ENCODE measurements around the gene OR4A16. TPM values are rescaled to one million over a fixed set of nuclear protein-coding genes. Genes with fewer than 3 reads are reported as not detected.

Gene OR4A16
- polyA plus RNA-seq (2011; rRNA removed) (not detected in 2 replicates), polyA minus RNA-seq (2011; rRNA and poly(A)+ RNA removed) (not detected in 2 replicates)

GRCh38 chr11:55342901-55343300, at the start of gene OR4A16:
Gene OR4A16, plus strand, starts transcription at chr11:55343201. Its CDS starts 0 bp downstream, at chr11:55343201.
- CTCF ChIA-PET, result no interaction called here
- POLR2A ChIA-PET, result no interaction called here

GRCh38 chr11:55324500-55324899, 18.5 kb upstream of the OR4A16 start:
- POLR2A ChIA-PET, result no interaction called here
- no peak overlapping the region for H3K4me3 ChIP-seq (ENCODE audit: low read depth, low read length)
- no peaks in the 10 kb centered on the region for H3K27me3 ChIP-seq (ENCODE audit: control insufficient read depth, insufficient read depth, low read length)
- CTCF ChIA-PET, result no interaction called here
- H3K36me3 ChIP-seq (ENCODE audit: control insufficient read depth, insufficient read depth, low read length), result no peaks in the 10 kb centered on the region
- TF ChIP-seq CTCF (IDR thresholded peaks at IDR 0.05; ENCODE audit: insufficient read depth, low read depth, low read length), result no peak
- DNase-seq (ENCODE audit: low read depth), result no peak

More at GRCh38 chr11:55342901-55343300, at the start of gene OR4A16:
- no peaks in the 10 kb centered on the region for H3K27me3 ChIP-seq (ENCODE audit: control insufficient read depth, insufficient read depth, low read length)
- no peak for TF ChIP-seq CTCF (IDR thresholded peaks at IDR 0.05; ENCODE audit: insufficient read depth, low read depth, low read length)
- no peak within 1 kb of the TSS for H3K4me3 ChIP-seq (ENCODE audit: low read depth, low read length)
- H3K36me3 ChIP-seq (ENCODE audit: control insufficient read depth, insufficient read depth, low read length), result no peaks in the 10 kb centered on the region
- DNase-seq (ENCODE audit: low read depth), result no peak

GRCh38 chr11:55345306-55345705, 2.3 kb downstream of the OR4A16 start:
- H3K27me3 ChIP-seq (ENCODE audit: control insufficient read depth, insufficient read depth, low read length), result no peaks in the 10 kb centered on the region
- H3K4me3 ChIP-seq (ENCODE audit: low read depth, low read length), result no peak overlapping the region
- DNase-seq (ENCODE audit: low read depth), result no peak
- H3K36me3 ChIP-seq (ENCODE audit: control insufficient read depth, insufficient read depth, low read length), result no peaks in the 10 kb centered on the region
- POLR2A ChIA-PET, result no interaction called here
- CTCF ChIA-PET, result no interaction called here
- TF ChIP-seq CTCF (IDR thresholded peaks at IDR 0.05; ENCODE audit: insufficient read depth, low read depth, low read length), result no peak

- no peak for TF ChIP-seq CTCF (IDR thresholded peaks at IDR 0.05; ENCODE audit: insufficient read depth, low read depth, low read length)
- no peak for DNase-seq (ENCODE audit: low read depth)
- no peak overlapping the region for H3K4me3 ChIP-seq (ENCODE audit: low read depth, low read length)
- no peaks in the 10 kb centered on the region for H3K36me3 ChIP-seq (ENCODE audit: control insufficient read depth, insufficient read depth, low read length)
- CTCF ChIA-PET, result no interaction called here
- no peaks in the 10 kb centered on the region for H3K27me3 ChIP-seq (ENCODE audit: control insufficient read depth, insufficient read depth, low read length)
- POLR2A ChIA-PET, result no interaction called here
These were observed 6.0 kb downstream of the OR4A16 start for GRCh38 chr11:55349032-55349431.

GRCh38 chr11:55357560-55358184, 14.7 kb downstream of the OR4A16 start:
- ChIA-PET POLR2A (no interaction called here), CTCF (no interaction called here)
- no peaks in the 10 kb centered on the region for H3K27me3 ChIP-seq (ENCODE audit: control insufficient read depth, insufficient read depth, low read length)
- H3K36me3 ChIP-seq (ENCODE audit: control insufficient read depth, insufficient read depth, low read length), result no peaks in the 10 kb centered on the region
- TF ChIP-seq CTCF (IDR thresholded peaks at IDR 0.05; ENCODE audit: insufficient read depth, low read depth, low read length), result no peak
- H3K4me3 ChIP-seq (ENCODE audit: low read depth, low read length), result no peak overlapping the region
- DNase-seq (ENCODE audit: low read depth), result no peak

Data from BJ (cell line).